Measurements from ENCODE around the gene COL4A4.

Gene COL4A4

DNA sequence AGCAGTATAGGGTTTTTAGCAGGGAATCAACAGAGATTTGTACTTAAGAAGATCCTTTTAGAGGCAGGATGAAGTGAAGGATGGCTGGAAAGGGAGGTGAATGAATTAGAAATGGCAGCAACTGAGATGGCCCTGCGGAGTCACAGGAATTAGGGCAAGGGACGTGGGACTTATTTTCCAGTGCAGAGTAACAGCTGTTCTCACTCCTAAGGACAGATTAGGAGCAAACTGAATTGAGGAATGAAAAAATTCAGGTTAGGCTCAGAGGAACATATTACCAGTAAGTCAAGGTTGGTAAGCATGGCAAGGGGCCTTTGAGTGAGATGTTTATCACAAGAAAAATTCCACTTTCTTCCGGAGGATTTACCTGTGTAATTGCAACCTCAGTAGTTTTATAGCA lies 34.9 kb upstream of the COL4A4 start:
- TF ChIP-seq, protein P1, sequence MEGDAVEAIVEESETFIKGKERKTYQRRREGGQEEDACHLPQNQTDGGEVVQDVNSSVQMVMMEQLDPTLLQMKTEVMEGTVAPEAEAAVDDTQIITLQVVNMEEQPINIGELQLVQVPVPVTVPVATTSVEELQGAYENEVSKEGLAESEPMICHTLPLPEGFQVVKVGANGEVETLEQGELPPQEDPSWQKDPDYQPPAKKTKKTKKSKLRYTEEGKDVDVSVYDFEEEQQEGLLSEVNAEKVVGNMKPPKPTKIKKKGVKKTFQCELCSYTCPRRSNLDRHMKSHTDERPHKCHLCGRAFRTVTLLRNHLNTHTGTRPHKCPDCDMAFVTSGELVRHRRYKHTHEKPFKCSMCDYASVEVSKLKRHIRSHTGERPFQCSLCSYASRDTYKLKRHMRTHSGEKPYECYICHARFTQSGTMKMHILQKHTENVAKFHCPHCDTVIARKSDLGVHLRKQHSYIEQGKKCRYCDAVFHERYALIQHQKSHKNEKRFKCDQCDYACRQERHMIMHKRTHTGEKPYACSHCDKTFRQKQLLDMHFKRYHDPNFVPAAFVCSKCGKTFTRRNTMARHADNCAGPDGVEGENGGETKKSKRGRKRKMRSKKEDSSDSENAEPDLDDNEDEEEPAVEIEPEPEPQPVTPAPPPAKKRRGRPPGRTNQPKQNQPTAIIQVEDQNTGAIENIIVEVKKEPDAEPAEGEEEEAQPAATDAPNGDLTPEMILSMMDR (IDR thresholded peaks at IDR 0.05): no peak
- no peaks in the 10 kb centered on the region for H3K36me3 Mint-ChIP-seq (ENCODE audit: low read depth)
- no peak overlapping the region for H3K27ac Mint-ChIP-seq
- no peaks in the 10 kb centered on the region for H3K27me3 Mint-ChIP-seq (ENCODE audit: low read depth, poor library complexity)
- no peak overlapping the region for H3K4me3 Mint-ChIP-seq
- no peaks in the 10 kb centered on the region for H3K4me1 Mint-ChIP-seq
- no peaks in the 10 kb centered on the region for H3K9me3 Mint-ChIP-seq
- DNase-seq: no peak

DNA sequence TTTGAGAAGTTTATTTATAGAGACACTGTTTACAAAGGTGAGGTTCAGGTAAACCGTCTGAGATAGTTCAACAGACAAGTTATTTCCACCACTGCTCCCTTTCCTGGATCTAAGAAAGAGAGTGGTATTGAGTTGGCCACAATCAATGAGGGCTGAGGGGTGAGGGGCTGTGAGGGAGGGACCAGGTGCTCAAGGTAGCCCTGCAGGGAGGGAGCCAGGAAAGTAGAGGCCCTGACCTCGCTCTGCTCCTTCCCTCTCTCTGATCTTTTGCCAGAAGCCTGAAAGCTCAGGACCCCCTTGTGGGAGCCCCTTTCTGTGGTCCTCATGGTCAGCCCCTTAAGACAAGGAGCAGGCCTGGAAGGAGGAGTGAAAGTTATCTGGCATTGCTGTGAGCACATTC lies 30.2 kb upstream of the COL4A4 start:
- no peak overlapping the region for H3K27ac Mint-ChIP-seq
- H3K4me3 Mint-ChIP-seq: no peak overlapping the region
- no peaks in the 10 kb centered on the region for H3K9me3 Mint-ChIP-seq
- DNase-seq: no peak
- TF ChIP-seq, protein P1 (IDR thresholded peaks at IDR 0.05): no peak
- no peaks in the 10 kb centered on the region for H3K36me3 Mint-ChIP-seq (ENCODE audit: low read depth)
- no peaks in the 10 kb centered on the region for H3K27me3 Mint-ChIP-seq (ENCODE audit: low read depth, poor library complexity)
- H3K4me1 Mint-ChIP-seq: peaks cover 12% of the 10 kb centered on the region

DNA sequence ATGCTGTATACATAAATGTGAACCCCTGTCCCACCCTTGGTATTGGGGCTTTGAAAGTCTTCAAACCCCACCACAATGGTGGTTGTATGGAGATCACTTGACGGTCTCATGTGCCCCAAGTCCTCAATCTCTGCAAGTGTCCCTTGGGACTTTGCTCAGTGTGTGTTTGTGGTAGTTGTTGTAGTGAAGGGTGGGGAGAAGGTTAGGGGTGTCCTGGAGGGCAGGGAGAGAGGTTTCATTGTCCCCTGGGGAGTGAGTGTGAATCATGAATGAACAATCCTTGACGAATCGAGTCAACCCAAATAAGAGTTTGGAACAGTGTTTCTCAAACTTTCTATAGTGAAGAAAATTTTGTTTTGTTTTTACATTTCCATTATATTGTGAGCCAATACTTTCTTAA lies 28.5 kb upstream of the COL4A4 start:
- TF ChIP-seq, protein P1 (IDR thresholded peaks at IDR 0.05): no peak
- Mint-ChIP-seq H3K4me1 (peaks cover 20% of the 10 kb centered on the region), H3K27ac (no peak overlapping the region), H3K27me3 (ENCODE audit: low read depth, poor library complexity) (no peaks in the 10 kb centered on the region), H3K9me3 (no peaks in the 10 kb centered on the region), H3K4me3 (no peak overlapping the region), H3K36me3 (ENCODE audit: low read depth) (no peaks in the 10 kb centered on the region)
- no peak for DNase-seq

DNA sequence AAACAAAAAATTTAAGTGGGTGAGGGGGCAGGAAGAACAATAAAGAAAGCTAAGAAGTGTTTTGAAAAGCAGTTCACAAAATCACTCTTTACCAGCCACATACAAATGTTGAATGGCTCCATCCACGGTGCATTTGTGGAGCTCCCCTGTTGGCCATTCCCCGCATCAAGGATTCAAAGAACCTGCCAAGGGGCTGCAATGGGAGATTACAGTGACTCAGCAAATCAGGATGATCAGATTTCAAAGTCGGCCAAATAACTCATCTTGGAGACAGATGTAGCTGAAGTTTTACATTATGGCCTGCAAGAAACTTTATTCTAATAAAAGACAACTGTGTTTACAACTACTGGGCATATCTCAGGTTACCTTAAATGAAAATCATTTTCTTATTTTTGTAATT lies 27.4 kb upstream of the COL4A4 start:
- peak; percentile 15 for DNase-seq
- Mint-ChIP-seq H3K36me3 (ENCODE audit: low read depth) (no peaks in the 10 kb centered on the region), H3K27ac (no peak overlapping the region), H3K4me3 (no peak overlapping the region), H3K27me3 (ENCODE audit: low read depth, poor library complexity) (no peaks in the 10 kb centered on the region), H3K4me1 (peaks cover 20% of the 10 kb centered on the region), H3K9me3 (no peaks in the 10 kb centered on the region)
- TF ChIP-seq, protein P1 (IDR thresholded peaks at IDR 0.05): no peak

DNA sequence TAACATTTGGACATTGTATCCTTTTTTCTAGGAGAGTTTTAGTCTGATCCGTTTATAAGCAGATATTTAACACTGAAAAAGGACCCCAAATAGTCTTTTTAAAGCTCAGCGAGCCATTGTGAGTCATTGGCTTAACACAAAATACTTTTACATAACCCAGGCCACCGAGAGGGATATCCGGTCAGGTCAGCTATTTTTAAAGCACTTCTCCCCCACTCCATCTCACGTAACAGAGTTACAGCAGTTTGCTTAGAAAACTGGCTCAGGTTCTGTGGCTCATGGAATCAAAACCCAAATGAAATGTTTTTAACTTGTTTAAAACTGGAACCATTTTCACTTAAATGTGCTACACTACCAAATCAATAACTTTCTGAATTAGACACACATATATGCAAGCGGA lies 24.3 kb upstream of the COL4A4 start:
- Mint-ChIP-seq H3K4me1 (peaks cover 20% of the 10 kb centered on the region), H3K9me3 (peaks cover 2% of the 10 kb centered on the region), H3K4me3 (no peak overlapping the region), H3K27ac (no peak overlapping the region), H3K36me3 (ENCODE audit: low read depth) (no peaks in the 10 kb centered on the region), H3K27me3 (ENCODE audit: low read depth, poor library complexity) (peaks cover 5% of the 10 kb centered on the region)
- DNase-seq: no peak
- TF ChIP-seq, protein P1 (IDR thresholded peaks at IDR 0.05): no peak

DNA sequence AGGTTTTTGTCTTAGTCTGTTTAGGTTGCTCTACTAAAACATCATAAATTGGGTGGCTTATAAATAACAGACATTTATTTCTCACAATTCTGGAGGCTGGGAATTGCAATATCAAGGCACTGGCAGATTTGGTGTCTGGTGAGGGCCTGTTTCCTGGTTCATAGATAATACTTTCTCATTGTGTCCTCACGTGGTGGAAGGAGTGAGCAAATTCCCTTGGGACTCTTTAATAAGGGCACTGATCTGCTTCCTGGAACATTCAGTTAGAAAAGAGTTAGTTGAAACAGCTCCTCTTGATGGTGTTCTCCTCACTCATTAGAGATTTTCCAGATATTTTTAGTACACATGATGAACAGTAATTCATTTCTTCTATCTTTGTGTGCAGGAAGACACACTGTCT lies 22.7 kb upstream of the COL4A4 start:
- no peaks in the 10 kb centered on the region for H3K36me3 Mint-ChIP-seq (ENCODE audit: low read depth)
- H3K4me1 Mint-ChIP-seq: peaks cover 14% of the 10 kb centered on the region
- H3K27ac Mint-ChIP-seq: no peak overlapping the region
- H3K9me3 Mint-ChIP-seq: peaks cover 2% of the 10 kb centered on the region
- peaks cover 5% of the 10 kb centered on the region for H3K27me3 Mint-ChIP-seq (ENCODE audit: low read depth, poor library complexity)
- TF ChIP-seq, protein P1 (IDR thresholded peaks at IDR 0.05): no peak
- no peak for DNase-seq
- no peak overlapping the region for H3K4me3 Mint-ChIP-seq
